ENCODE data around the gene RBM22.
"Not testable (repeated sequence)": the region's sequence is repeated elsewhere in the genome, so short reads cannot be mapped to it uniquely, and the experiment has no call there.

RBM22 gene

DNA sequence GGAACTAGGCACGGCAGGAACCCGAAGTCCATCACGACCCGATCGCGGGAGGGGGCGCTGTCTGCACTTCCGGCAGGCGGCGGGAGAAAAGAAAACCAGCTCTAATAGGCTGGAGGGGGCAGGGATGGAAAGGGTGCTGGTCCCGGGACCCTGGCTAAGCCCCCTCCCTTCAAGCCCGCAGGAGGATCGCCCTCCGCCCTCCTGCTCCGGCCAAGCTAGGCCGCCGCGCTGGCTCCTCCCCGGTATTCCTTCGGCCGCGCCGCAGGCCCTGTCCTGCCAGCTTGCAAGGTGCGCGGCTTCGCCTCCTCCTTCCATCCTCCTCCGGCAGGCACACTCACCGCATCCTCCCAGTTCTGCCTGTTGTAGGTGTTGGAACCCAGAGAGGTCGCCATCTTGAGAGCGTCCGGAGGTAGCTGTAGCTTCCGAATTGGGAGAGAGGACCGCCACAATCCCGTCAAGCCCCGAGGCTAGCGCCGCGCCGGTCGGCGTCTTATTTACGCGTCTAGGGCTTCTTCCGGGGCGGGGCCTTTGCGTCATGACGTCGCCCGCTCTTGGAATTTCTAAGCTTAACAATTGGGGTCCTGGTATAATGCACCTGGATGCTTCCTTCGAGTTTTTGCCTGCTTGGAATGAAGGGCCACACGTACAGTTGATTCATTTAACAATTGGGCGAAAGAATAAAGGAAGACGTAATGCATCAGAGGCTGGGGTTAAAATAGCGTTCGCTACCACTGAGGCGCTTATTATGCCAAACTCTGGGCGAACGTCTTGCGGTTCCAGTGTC is at the start of gene RBM22:
TSS of gene RBM22 (minus strand) at position 469 of the 784 bp plus-strand sequence. CDS start at position 392, 77 bp downstream.
- peak; percentile 94 for DNase-seq (ENCODE audit: low spot score)

- no peak for DNase-seq (ENCODE audit: low spot score)
These were observed 49.6 kb upstream of the RBM22 start for GRCh38 chr5:150750469-150750868.

DNA sequence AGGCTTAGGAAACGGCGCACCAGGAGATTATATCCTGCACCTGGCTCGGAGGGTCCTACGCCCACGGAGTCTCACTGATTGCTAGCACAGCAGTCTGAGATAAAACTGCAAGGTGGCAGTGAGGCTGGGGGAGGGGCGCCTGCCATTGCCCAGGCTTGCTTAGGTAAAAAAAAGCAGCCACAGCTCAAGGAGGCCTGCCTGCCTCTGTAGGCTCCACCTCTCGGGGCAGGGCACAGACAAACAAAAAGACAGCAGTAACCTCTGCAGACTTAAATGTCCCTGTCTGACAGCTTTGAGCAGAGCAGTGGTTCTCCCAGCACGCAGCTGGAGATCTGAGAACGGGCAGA is 42.3 kb upstream of the RBM22 start:
- DNase-seq (ENCODE audit: low spot score) = not testable (repeated sequence)

- DNase-seq (ENCODE audit: low spot score) = not testable (repeated sequence)
These were observed 41.7 kb upstream of the RBM22 start for GRCh38 chr5:150742455-150743141.

GRCh38 chr5:150740992-150741391 is 40.1 kb upstream of the RBM22 start:
- no peak for DNase-seq (ENCODE audit: low spot score)

DNA sequence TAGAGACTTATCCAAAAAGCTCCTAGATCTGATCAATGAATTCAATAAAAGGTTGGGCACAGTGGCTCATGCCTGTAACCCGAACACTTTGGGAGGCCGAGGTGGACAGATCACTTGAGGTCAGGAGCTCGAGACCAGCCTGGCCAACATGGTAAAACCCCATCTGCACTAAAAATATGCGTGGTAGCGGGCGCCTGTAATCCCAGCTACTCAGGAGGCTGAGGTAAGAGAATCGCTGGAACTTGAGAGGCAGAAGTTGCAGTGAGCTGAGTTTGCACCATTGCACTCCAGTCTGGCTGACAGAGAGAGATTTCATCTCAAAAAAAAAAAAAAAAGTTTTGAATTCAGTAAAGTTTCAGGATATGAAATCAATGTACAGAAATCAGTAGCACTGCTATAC is 38.0 kb upstream of the RBM22 start:
- no peak for DNase-seq (ENCODE audit: low spot score)

- DNase-seq (ENCODE audit: low spot score) = no peak
These were observed 33.9 kb upstream of the RBM22 start for GRCh38 chr5:150734579-150735384.

DNA sequence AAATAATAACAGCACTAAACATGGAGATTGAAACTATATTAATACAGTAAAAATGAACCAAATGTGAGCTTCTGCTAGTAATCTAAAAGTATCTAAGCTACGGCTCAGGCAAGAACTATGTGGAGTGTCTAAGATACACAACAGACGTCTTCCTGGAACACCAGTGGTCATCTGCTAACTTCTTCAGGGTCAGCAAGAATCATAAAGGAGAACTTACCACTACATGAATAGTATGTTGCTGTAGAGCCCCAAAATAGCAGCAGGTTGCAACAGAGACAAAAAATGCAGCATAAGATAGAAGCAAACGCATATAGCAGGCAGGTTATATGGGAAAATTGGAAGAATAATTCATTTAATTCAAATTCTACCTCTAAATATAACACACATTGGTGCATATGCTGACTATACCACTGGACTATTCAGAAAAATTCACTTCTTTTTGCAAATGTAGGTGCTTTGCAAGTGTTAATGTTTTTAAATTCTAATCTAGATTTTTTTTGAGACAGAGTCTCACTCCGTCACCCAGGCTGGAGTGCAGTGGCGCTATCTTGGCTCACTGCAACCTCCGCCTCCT is 30.9 kb upstream of the RBM22 start:
- DNase-seq (ENCODE audit: low spot score) = no peak

GRCh38 chr5:150729859-150730258 is 29.0 kb upstream of the RBM22 start:
- DNase-seq (ENCODE audit: low spot score) = no peak

DNA sequence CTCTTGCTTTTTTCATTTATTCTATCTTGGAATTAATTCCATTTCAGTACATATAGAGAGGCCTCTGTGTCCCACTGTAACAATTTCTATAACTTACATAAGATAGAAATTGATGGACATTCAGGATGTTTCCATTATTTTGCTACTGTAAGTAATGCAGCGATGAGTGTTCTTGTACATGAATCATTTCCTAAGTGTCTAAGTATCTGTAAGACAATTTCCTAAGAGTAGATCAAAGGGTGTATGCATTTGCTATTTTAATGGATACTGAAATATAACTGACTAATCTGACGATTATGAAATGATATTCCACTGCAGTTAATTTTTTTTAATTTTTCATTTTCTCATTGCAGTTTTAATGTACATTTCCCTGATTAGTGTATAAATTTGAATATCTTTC is 23.0 kb upstream of the RBM22 start:
- no peak for DNase-seq (ENCODE audit: low spot score)

DNA sequence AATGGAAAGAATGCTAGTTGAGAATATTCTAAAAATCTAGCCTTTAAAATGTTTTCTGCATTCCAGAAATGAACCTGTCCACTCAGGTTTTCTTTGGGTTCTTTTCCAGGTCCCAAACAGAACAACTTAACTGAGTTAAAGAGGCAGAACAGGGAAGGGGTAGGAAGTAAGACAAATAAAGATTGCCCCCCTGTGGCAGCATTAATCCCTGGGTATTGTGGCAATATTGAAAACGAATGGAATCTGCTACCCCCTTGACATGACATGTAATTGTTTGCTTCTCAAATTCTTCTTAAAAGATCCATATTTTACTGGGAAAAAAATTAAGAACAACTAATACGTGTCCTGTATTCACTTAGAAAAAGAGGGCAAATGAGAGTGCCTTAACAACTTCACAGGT is 9.3 kb upstream of the RBM22 start:
- no peak for DNase-seq (ENCODE audit: low spot score)

DNA sequence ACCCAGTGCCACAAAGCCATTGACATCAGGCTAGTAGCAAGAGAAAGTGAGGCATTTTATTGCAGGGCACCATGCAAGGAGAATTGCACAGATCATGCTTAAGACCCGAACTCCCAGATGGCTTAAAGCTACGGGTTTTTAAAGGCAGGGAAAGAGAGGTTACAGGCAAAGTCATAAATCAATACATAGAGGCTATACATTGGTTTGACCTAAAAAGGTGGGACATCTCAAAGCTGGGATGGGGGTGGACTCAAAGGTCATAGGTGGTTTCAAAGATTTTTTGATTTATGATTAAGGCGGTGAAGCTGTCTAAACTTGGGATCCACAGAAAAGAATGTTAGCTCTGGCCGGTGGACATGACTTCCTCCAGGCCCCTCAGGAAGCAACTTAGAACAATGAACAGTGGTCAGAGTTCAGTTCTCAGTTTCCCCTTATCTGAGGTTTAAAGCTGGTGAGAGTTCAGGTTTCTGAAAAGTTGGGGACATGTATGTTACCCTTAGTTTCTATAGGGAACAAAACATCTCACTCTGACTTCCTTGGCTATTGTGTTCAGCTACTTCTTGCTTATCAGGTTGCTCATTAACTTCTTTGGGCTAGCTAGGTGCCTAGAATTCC is 6.0 kb upstream of the RBM22 start:
- no peak for DNase-seq (ENCODE audit: low spot score)

DNA sequence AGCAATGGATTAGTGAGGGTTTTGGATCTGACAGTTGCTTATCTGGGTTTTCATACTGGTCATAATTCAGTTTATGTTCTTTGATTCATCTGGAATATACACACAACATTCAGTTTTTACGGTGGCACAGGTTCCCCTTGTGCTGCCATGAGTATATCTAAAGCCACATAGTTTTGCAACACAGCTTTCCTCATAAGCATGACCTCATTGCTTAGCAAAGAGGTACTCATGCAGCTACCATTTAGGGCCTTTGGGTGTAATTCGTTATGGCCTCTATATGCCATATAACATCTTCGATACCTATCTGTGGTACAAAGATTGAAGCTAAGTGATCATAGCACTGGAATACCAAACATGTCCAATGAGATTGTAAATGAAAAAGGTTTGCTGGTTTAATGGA is 2.9 kb upstream of the RBM22 start:
- no peak for DNase-seq (ENCODE audit: low spot score)

- DNase-seq (ENCODE audit: low spot score) = no peak
These were observed 642 bp downstream of the RBM22 start for GRCh38 chr5:150700246-150700593.

GRCh38 chr5:150694612-150695011 is 6.2 kb downstream of the RBM22 start:
- DNase-seq (ENCODE audit: low spot score) = no peak

DNA sequence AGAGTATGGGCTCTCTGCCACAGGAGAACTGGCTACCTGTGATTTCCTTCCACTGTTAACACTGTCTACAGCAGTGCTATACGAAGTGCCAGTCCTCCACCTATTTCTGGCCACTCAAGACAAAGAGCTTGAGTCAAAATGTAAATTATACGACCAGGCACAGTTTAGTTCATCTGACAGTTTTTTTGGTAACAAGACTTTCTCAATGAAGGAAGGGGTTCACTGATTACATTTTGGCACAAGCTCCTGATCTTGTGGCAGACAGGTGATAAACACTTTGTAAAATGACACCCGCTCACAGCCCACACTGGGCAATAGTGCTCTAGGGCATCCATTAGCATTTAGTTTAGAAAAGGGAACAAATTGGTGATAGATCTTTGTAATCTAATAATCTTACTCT is 8.6 kb downstream of the RBM22 start:
- DNase-seq (ENCODE audit: low spot score) = no peak

GRCh38 chr5:150690760-150691159 is 10.1 kb downstream of the RBM22 start:
- DNase-seq (ENCODE audit: low spot score) = no peak

- DNase-seq (ENCODE audit: low spot score) = no peak
These were observed 11.7 kb downstream of the RBM22 start for GRCh38 chr5:150689120-150689519.

DNA sequence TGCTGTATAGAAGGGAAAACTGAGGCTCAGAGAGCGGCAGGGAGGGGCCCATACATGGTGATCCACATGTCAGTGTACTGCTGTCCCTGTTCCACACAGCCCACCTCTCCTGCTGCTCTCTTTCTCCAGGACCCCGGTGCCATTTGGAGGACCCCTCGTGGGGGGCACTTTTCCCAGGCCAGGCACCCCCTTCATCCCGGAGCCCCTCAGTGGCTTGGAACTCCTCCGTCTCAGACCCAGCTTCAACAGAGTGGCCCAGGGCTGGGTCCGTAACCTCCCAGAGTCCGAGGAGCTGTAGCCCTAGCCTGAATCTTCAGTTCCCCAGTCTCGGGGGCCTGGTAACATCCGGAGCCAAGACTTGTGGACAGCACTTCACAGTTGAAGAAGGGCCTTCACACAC is 24.3 kb downstream of the RBM22 start:
- no peak for DNase-seq (ENCODE audit: low spot score)

DNA sequence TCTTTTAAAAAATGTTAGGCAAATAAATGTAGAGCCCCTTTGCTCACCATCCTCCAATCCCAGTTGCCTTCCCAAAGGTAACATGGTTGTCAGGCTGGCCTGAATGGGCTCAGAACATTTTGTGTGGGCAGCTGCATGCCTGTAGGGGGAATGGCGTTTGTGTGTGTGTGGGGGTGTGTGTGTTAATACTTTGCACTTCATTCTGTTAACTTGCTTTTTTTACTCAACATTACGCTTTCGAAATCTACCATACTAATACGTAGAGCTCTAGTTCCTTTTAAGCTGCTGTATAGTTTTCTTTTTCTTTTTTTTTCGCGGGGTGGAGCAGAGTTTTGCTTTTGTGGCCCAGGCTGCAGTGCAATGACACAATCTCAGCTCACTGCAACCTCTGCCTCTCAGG is 25.8 kb downstream of the RBM22 start:
- no peak for DNase-seq (ENCODE audit: low spot score)

DNA sequence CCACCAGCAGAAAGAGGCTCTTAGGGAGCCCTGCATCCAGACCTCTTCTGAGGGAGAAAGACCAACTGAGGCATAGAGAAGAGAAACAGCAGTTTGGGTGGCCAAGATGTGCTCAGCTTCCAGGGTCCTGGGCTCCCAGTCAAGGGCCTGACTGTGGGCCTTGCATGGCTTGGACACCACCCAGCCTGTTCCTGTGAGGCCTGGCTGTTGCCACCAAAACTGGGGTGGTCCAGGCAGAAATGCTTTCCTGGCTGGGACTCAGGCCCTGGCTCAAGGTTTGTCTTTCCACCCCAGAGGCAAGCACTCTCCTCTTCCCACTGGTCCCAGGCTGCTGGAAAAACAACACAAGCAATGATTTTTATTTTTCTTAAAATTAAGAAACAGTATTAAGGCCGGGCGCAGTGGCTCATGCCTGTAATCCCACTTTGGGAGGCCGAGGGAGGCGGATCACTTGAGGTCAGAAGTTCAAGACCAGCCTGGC is 26.5 kb downstream of the RBM22 start:
- DNase-seq (ENCODE audit: low spot score) = no peak

GRCh38 chr5:150672884-150673275 is 28.0 kb downstream of the RBM22 start:
- DNase-seq (ENCODE audit: low spot score) = no peak
